GM12892 (cell line): ENCODE results near the gene HCFC2.

Experiments used
- POLR2A ChIP-seq: IDR thresholded peaks from 2 replicates; pipeline ENCODE4 v1.6.1; 2011; ENCODE audit warnings: low read depth, low read length, control low read depth
- POLR2AphosphoS5 ChIP-seq: IDR thresholded peaks from 2 replicates; pipeline ENCODE4 v1.6.1; 2011; ENCODE audit warnings: low read depth, low read length, control low read depth

- TF ChIP-seq POLR2AphosphoS5 (no peak), POLR2A (no peak)
Measured at GRCh38 chr12:104050436-104050835, 13.9 kb upstream of the HCFC2 start.
